ENCODE results near the gene VAV1. TPM values are rescaled to one million over a fixed set of nuclear protein-coding genes. Genes with fewer than 3 reads are reported as not detected.

VAV1 gene
- total and polyA plus RNA-seq, 10 of the 15 experiments (the other 5 are each of a cell fraction or from before 2014, with no cell fraction given), result 1.6 to 76.8 (median 40.7) TPM

DNA sequence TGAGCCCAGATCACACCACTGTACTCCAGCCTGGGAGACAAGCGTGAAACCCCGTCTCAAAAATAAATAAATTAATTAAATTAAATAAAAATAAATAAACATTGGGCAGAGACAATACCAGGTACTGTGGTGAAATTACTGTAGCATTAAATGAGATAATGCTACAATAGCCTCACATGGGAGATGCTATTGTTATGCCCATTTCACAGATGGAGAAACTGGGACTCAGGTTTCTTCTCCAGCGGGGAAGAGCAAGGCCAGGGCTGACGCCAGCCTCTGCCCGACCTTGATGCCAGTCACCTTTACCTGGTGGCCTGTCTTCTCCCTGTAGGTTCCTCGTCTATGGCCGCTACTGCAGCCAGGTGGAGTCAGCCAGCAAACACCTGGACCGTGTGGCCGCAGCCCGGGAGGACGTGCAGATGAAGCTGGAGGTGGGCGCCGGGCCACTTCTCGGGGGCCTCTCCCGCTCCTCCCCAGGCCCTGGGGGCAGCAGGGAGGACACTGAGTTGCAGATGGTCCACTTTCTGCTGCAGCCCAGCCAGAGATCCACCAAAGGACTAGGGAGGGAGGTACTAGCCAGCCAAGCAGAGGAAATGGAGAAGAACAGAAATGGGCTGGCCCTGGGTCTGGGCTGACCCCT, 53.9 kb downstream of the VAV1 start:
- no peaks in the 10 kb centered on the region for H3K27me3 ChIP-seq (replicated peaks in 1 of 2; ENCODE audit: control insufficient read depth in 2 of 2, insufficient read depth in 2 of 2, low read length in 1 of 2)
- FAIRE-seq (no peak), DNase-seq (ENCODE audit: low read depth, low spot score) (no peak), ATAC-seq (no peak)
- in situ Hi-C loops (cut with MboI) (no loop called here), intact Hi-C loops (cut with micrococcal nuclease; ENCODE audit: unreplicated experiment) (no loop called here)
- H4K20me1 ChIP-seq (ENCODE audit: control insufficient read depth, insufficient read depth), result no peaks in the 10 kb centered on the region
- no peak overlapping the region for H3K27ac ChIP-seq (ENCODE audit: control insufficient read depth, insufficient read depth)
- POLR2A ChIA-PET, result interaction anchor here (0.7 kb wide), 1 partner anchor 15 kb away, joined by 3 read pairs; no protein-coding TSS in a partner anchor
- SMC1A ChIA-PET (ENCODE audit: uncharacterized antibody, unreplicated experiment), result no interaction called here
- H3K9ac ChIP-seq (ENCODE audit: control insufficient read depth, insufficient read depth, low read length), result no peak overlapping the region
- no peak overlapping the region for H3K4me3 ChIP-seq
- no peak overlapping the region for H3K4me2 ChIP-seq (ENCODE audit: control insufficient read depth, insufficient read depth)
- peak; percentile 27; the same call in 1 of the 2 replicates for TF ChIP-seq POLR2A (IDR thresholded peaks at IDR 0.05; ENCODE audit: low read depth, low read length)
- no peak for TF ChIP-seq ELK1 (IDR thresholded peaks at IDR 0.05; ENCODE audit: low read depth, low read length)
- no peak for TF ChIP-seq PML (IDR thresholded peaks at IDR 0.05; ENCODE audit: low read length)
- no TSS peak for BruUV-seq (replicated peaks)
- CTCF ChIA-PET, result no interaction called here
- H3K36me3 ChIP-seq (ENCODE audit: control insufficient read depth in 2 of 2, insufficient read depth in 2 of 2, low read length in 1 of 2), result peaks cover 41 to 46% of the 10 kb centered on the region in 2 experiments
- H2AFZ ChIP-seq (ENCODE audit: control insufficient read depth, low read depth, low read length), result no peak overlapping the region
- RAD21 ChIA-PET (ENCODE audit: unreplicated experiment), result no interaction called here
- H3K4me1 ChIP-seq (ENCODE audit: control insufficient read depth, insufficient read depth, low read length), result no peaks in the 10 kb centered on the region
- H3K79me2 ChIP-seq (ENCODE audit: control insufficient read depth, insufficient read depth, low read length), result no peaks in the 10 kb centered on the region
- no peaks in the 10 kb centered on the region for H3K9me3 ChIP-seq (replicated peaks; ENCODE audit: control insufficient read depth, insufficient read depth, low read length)
- WGBS (ENCODE audit: insufficient coverage, insufficient replicate concordance, low lambda C conversion rate, missing lambda C conversion rate), result 98% methylated on average over 15 of the region's 15 CpGs

- Histone ChIP-seq H3K9me3 (replicated peaks; ENCODE audit: control insufficient read depth, insufficient read depth, low read length) (no peaks in the 10 kb centered on the region), H3K4me3 (no peak overlapping the region), H3K4me1 (ENCODE audit: control insufficient read depth, insufficient read depth, low read length) (no peaks in the 10 kb centered on the region), H4K20me1 (ENCODE audit: control insufficient read depth, insufficient read depth) (no peaks in the 10 kb centered on the region), H3K27ac (ENCODE audit: control insufficient read depth, insufficient read depth) (no peak overlapping the region), H3K4me2 (ENCODE audit: control insufficient read depth, insufficient read depth) (no peak overlapping the region), H3K27me3 (replicated peaks in 1 of 2; ENCODE audit: control insufficient read depth in 2 of 2, insufficient read depth in 2 of 2, low read length in 1 of 2) (no peaks in the 10 kb centered on the region), H2AFZ (ENCODE audit: control insufficient read depth, low read depth, low read length) (no peak overlapping the region), H3K36me3 (ENCODE audit: control insufficient read depth in 2 of 2, insufficient read depth in 2 of 2, low read length in 1 of 2) (peaks cover 38 to 47% of the 10 kb centered on the region in 2 experiments), H3K9ac (ENCODE audit: control insufficient read depth, insufficient read depth, low read length) (no peak overlapping the region), H3K79me2 (ENCODE audit: control insufficient read depth, insufficient read depth, low read length) (no peaks in the 10 kb centered on the region)
- DNase-seq (ENCODE audit: low read depth, low spot score) (no peak), FAIRE-seq (no peak), ATAC-seq (no peak)
- no peak for TF ChIP-seq CREB1 (IDR thresholded peaks at IDR 0.05; ENCODE audit: low read depth)
- TF ChIP-seq ZZZ3 (IDR thresholded peaks at IDR 0.05; ENCODE audit: control insufficient read depth, insufficient read length, low read depth), result no peak
- no peak for TF ChIP-seq ZNF24 (IDR thresholded peaks at IDR 0.05)
- no peak for TF ChIP-seq NR2F1 (conservative IDR thresholded peaks at IDR 0.05)
- no peak for TF ChIP-seq RAD51 (IDR thresholded peaks at IDR 0.05)
- no peak for TF ChIP-seq ATF7 (IDR thresholded peaks at IDR 0.05; ENCODE audit: low read depth)
- intact Hi-C loops (cut with micrococcal nuclease; ENCODE audit: unreplicated experiment) (no loop called here), in situ Hi-C loops (cut with MboI) (no loop called here)
- ChIA-PET RAD21 (ENCODE audit: unreplicated experiment) (no interaction called here), POLR2A (interaction anchor here (1.1 kb wide), 1 partner anchor 34 kb away, joined by 3 read pairs; no protein-coding TSS in a partner anchor), SMC1A (ENCODE audit: uncharacterized antibody, unreplicated experiment) (no interaction called here), CTCF (no interaction called here)
- no TSS peak for BruUV-seq (replicated peaks)
- WGBS (ENCODE audit: insufficient coverage, insufficient replicate concordance, low lambda C conversion rate, missing lambda C conversion rate), result 93% methylated on average over 14 of the region's 14 CpGs
Observed at GRCh38 chr19:6828306-6828697, 55.8 kb downstream of the VAV1 start.

All from GM12878 (cell line).